MM.1S (cell line): ENCODE results near the gene RRAGC.
A peak's percentile ranks its signal among the peaks of the same experiment; 100 is the strongest.

Source experiments
- DNase-seq: peaks from one replicate; pipeline ENCODE4 v3.0.0-alpha.2; 2015
- H2AFZ ChIP-seq: fragments of 300-600 bp; sonication (generic); 2 replicates; pipeline ENCODE4 v1.6.0; 2016; ENCODE audit warnings: antibody characterized with exemption, low read length
- H3F3A ChIP-seq: fragments of 300-600 bp; sonication (generic); 2 replicates; pipeline ENCODE4 v1.6.1; 2016; ENCODE audit warnings: mild to moderate bottlenecking, antibody characterized with exemption, low read length, moderate library complexity, mixed read lengths; ENCODE audit not compliant: insufficient read depth
- H3K27ac ChIP-seq: fragments of 300-600 bp; sonication (generic); 2 replicates; pipeline ENCODE4 v1.5.1; 2016; ENCODE audit warnings: mild to moderate bottlenecking, low read length
- H3K27me3 ChIP-seq: fragments of 300-600 bp; sonication (generic); replicated peaks from 2 replicates; pipeline ENCODE4 v1.6.0; 2016; ENCODE audit warnings: low read length; ENCODE audit not compliant: insufficient read depth
- H3K36me3 ChIP-seq: fragments of 300-600 bp; sonication (generic); replicated peaks from 2 replicates; pipeline ENCODE4 v1.6.1; 2016; ENCODE audit warnings: mild to moderate bottlenecking, low read length, mixed read lengths; ENCODE audit not compliant: insufficient read depth
- H3K4me1 ChIP-seq: fragments of 300-600 bp; sonication (generic); 2 replicates; pipeline ENCODE4 v1.6.1; 2016; ENCODE audit warnings: low read length, mixed read lengths
- H3K4me2 ChIP-seq: fragments of 300-600 bp; sonication (generic); 2 replicates; pipeline ENCODE4 v1.6.0; 2016; ENCODE audit warnings: low read depth, low read length
- H3K4me3 ChIP-seq: fragments of 300-600 bp; sonication (generic); 2 replicates; pipeline ENCODE4 v1.5.1; 2016; ENCODE audit warnings: low read length, mixed read lengths
- H3K79me2 ChIP-seq: fragments of 300-600 bp; sonication (generic); 2 replicates; pipeline ENCODE4 v1.6.1; 2016; ENCODE audit warnings: mixed run types, low read length, mixed read lengths
- H3K9ac ChIP-seq: fragments of 300-600 bp; sonication (generic); 2 replicates; pipeline ENCODE4 v1.6.1; 2016; ENCODE audit warnings: low read length, mixed read lengths
- H3K9me2 ChIP-seq: fragments of 300-600 bp; sonication (generic); replicated peaks from 2 replicates; pipeline ENCODE4 v1.6.1; 2016; ENCODE audit warnings: mild to moderate bottlenecking, low read length, mixed read lengths; ENCODE audit not compliant: insufficient read depth
- H3K9me3 ChIP-seq: fragments of 300-600 bp; sonication (generic); replicated peaks from 2 replicates; pipeline ENCODE4 v1.6.1; 2016; ENCODE audit warnings: mild to moderate bottlenecking, low read length, mixed read lengths; ENCODE audit not compliant: insufficient read depth
- H4K20me1 ChIP-seq: fragments of 300-600 bp; sonication (generic); 2 replicates; pipeline ENCODE4 v1.6.1; 2016; ENCODE audit warnings: mild to moderate bottlenecking, low read length, moderate library complexity, mixed read lengths; ENCODE audit not compliant: insufficient read depth
- EZH2 ChIP-seq: fragments of 300-600 bp; sonication (generic); optimal IDR thresholded peaks from 2 replicates; pipeline ENCODE3; 2017; ENCODE audit warnings: low read depth, mild to moderate bottlenecking, antibody characterized with exemption, low read length, mixed read lengths
- EZH2phosphoT487 ChIP-seq: fragments of 300-600 bp; sonication (generic); IDR thresholded peaks from 2 replicates; pipeline ENCODE4 v1.6.1; 2018; ENCODE audit warnings: antibody characterized with exemption, low read length
- TF ChIP-seq, protein P1 (sequence below): fragments of 300-600 bp; sonication (generic); IDR thresholded peaks from 2 replicates; pipeline ENCODE4 v1.5.1; 2016; ENCODE audit warnings: antibody characterized with exemption, low read length, mixed read lengths

Gene RRAGC

DNA sequence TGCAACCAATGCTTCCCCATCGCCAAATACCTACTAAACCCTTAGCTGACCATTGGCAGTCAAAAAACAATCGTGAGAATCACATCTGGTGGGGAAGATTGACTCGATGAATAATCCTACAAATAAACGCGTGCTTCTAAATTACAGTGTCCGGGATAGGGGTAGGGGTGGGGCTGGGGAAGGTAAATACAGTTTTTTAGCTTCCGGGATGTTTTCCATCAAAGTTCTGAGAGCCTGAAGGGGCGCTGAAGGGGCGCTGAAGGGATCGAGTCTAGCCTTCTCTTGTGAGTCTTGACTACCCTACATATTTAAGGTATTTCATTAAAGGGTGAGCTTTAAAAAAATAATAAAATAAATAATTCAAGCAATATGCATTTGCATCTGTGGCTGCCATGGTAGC lies 40.5 kb downstream of the RRAGC start:
- H3K36me3 ChIP-seq: no peaks in the 10 kb centered on the region
- H3K4me2 ChIP-seq: no peak overlapping the region
- TF ChIP-seq, protein P1, sequence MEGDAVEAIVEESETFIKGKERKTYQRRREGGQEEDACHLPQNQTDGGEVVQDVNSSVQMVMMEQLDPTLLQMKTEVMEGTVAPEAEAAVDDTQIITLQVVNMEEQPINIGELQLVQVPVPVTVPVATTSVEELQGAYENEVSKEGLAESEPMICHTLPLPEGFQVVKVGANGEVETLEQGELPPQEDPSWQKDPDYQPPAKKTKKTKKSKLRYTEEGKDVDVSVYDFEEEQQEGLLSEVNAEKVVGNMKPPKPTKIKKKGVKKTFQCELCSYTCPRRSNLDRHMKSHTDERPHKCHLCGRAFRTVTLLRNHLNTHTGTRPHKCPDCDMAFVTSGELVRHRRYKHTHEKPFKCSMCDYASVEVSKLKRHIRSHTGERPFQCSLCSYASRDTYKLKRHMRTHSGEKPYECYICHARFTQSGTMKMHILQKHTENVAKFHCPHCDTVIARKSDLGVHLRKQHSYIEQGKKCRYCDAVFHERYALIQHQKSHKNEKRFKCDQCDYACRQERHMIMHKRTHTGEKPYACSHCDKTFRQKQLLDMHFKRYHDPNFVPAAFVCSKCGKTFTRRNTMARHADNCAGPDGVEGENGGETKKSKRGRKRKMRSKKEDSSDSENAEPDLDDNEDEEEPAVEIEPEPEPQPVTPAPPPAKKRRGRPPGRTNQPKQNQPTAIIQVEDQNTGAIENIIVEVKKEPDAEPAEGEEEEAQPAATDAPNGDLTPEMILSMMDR: no peak
- no peak for TF ChIP-seq EZH2phosphoT487
- no peak for TF ChIP-seq EZH2
- no peak overlapping the region for H3K4me3 ChIP-seq
- no peak overlapping the region for H3K9ac ChIP-seq
- H4K20me1 ChIP-seq: no peaks in the 10 kb centered on the region
- H3K27ac ChIP-seq: no peak overlapping the region
- no peaks in the 10 kb centered on the region for H3K9me3 ChIP-seq
- peaks cover 7% of the 10 kb centered on the region; the same call in 1 of the 2 replicates for H3K27me3 ChIP-seq
- 0 out of 2 replicates have a peak, but pooled peaks cover 9% of the 10 kb centered on the region for H3K4me1 ChIP-seq
- H3K79me2 ChIP-seq: no peaks in the 10 kb centered on the region
- peaks cover 10% of the 10 kb centered on the region for H3F3A ChIP-seq
- H2AFZ ChIP-seq: no peak overlapping the region
- H3K9me2 ChIP-seq: no peaks in the 10 kb centered on the region
- no peak for DNase-seq

DNA sequence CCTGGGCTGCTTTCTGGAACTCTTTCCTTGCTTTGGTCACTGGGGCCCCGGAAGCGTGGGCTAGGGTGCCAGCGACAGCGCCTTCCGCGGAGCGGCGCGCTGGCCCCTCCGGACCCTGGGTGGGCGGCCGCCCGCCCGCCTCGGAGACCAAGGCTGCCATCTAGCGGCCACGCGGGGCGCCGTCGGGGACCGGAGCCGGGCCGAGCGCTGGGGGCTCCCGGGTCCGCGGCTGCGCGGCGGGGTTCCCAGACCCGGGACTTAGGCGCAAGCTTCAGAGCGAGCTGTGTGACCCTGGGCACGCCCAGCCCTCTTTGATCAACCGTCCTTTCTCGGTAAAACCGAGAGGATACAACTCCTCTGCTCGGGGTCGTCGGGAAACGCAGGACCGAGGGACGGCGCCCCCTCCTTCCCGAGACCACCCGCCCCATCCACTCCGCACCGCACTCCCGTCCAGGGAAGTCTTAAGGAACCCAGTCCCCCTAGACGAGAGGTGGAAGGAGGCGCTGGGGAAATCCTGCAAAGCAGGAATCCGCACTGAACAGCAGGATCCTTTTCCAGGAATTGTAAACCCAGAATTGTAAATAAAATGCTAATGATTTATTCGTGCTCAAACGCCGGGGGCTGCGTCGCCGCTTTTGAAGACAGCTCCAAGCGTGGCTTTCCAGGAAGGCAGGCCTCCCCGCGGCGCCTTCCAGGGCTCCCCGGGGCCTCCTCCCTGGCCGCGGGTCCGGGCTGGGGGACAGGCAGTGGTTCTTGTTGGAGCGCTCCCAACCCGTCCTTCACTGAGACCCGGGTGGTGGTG lies 41.2 kb downstream of the RRAGC start:
- H4K20me1 ChIP-seq: no peaks in the 10 kb centered on the region
- H3F3A ChIP-seq: peaks cover 10% of the 10 kb centered on the region
- H3K9me3 ChIP-seq: no peaks in the 10 kb centered on the region
- no peak overlapping the region for H3K27ac ChIP-seq
- 0 out of 2 replicates have a peak, but pooled peaks cover 9% of the 10 kb centered on the region for H3K4me1 ChIP-seq
- no peaks in the 10 kb centered on the region for H3K9me2 ChIP-seq
- peaks cover 7% of the 10 kb centered on the region; the same call in 1 of the 2 replicates for H3K27me3 ChIP-seq
- H3K4me2 ChIP-seq: peak overlapping the region; percentile 89
- peak overlapping the region; percentile 94 for H2AFZ ChIP-seq
- no peaks in the 10 kb centered on the region for H3K36me3 ChIP-seq
- DNase-seq: peak; percentile 22
- peak overlapping the region; percentile 5; the same call in 1 of the 2 replicates for H3K9ac ChIP-seq
- H3K79me2 ChIP-seq: no peaks in the 10 kb centered on the region
- peak overlapping the region; percentile 60 for H3K4me3 ChIP-seq
- TF ChIP-seq, protein P1: peak; percentile 74
- no peak for TF ChIP-seq EZH2phosphoT487

DNA sequence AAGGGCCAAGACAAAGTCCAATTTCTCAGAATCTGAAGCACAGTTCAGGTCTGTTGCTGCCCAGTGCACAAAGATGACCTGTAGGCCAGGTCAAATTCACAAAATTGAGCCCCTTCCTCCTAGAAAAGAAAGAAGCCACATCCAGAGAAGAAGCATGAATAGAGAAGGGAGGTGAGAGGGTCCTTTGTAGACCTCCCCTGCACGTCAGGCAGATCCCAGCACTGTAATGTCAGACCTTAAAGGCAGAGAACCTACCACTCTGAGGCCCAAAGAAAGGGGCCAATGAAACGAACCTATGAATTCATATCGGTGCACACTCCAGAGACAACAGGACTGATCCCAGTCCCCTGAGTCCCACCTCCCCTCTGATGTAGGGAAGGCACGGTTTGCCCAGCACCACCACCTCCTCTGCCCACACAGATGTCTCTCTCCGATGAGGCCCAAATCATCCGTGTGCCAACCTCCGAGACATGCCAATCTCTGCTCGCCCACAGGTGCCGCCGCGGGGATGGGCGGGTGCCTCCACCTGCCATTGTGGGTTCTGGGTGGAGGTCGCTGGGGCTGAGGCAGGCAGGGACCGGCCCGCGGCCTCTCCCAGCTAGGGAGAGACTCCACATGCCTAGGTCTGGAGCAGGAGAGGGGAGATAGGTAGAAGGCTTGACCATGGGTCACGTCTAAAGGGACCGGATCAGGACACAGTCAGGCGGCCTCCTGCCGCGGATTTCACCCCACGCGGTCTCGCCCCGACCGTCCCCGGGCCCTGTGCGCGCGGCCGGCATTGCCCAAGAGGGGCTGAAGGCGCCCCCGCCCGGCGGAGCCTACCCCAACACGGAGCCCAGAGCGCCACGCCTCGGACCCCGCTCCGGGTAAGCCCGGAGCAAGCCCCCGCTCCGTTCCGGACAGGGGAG lies 42.1 kb downstream of the RRAGC start:
- Histone ChIP-seq H3K4me3 (0 out of 2 replicates have a peak overlapping the region, but pooled peaks have one; percentile 6), H2AFZ (peak overlapping the region; percentile 26; the same call in 1 of the 2 replicates), H3K27me3 (peaks cover 7% of the 10 kb centered on the region; the same call in 1 of the 2 replicates), H3K27ac (no peak overlapping the region), H3K9me3 (no peaks in the 10 kb centered on the region), H3K4me2 (peak overlapping the region; percentile 89), H3K4me1 (0 out of 2 replicates have a peak, but pooled peaks cover 9% of the 10 kb centered on the region), H3F3A (peaks cover 10% of the 10 kb centered on the region), H3K79me2 (no peaks in the 10 kb centered on the region), H3K36me3 (no peaks in the 10 kb centered on the region), H3K9ac (no peak overlapping the region), H3K9me2 (no peaks in the 10 kb centered on the region), H4K20me1 (no peaks in the 10 kb centered on the region)
- TF ChIP-seq, protein P1: no peak
- TF ChIP-seq EZH2 (no peak), EZH2phosphoT487 (no peak)
- no peak for DNase-seq
